ENCODE data around the gene NOXRED1.
A peak's percentile ranks its signal among the peaks of the same experiment; 100 is the strongest.

The NOXRED1 gene

DNA sequence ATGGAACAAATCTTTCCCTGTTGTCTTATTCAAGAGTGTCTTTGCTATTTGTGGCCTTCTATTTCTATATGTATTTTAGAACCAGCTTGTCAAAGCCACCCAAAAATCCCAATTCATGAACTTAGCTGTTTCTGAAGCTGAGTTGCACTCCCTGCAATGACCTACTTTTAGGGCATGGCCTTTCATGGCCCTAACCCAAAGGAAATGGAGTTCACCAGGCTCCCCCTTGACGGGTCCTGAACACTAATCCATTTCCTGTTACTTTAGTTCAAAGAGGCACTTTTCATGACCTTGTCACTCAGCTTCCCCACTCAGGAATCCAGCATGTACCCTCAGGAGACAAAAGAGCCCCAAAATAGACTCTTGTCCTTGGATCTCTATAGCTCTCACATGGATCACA, 54.0 kb downstream of the NOXRED1 start:
- DNase-seq (ENCODE audit: low read depth): peak; percentile 58
- TF ChIP-seq, protein P1, sequence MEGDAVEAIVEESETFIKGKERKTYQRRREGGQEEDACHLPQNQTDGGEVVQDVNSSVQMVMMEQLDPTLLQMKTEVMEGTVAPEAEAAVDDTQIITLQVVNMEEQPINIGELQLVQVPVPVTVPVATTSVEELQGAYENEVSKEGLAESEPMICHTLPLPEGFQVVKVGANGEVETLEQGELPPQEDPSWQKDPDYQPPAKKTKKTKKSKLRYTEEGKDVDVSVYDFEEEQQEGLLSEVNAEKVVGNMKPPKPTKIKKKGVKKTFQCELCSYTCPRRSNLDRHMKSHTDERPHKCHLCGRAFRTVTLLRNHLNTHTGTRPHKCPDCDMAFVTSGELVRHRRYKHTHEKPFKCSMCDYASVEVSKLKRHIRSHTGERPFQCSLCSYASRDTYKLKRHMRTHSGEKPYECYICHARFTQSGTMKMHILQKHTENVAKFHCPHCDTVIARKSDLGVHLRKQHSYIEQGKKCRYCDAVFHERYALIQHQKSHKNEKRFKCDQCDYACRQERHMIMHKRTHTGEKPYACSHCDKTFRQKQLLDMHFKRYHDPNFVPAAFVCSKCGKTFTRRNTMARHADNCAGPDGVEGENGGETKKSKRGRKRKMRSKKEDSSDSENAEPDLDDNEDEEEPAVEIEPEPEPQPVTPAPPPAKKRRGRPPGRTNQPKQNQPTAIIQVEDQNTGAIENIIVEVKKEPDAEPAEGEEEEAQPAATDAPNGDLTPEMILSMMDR (IDR thresholded peaks at IDR 0.05; ENCODE audit: insufficient read depth, low read depth, low read length, missing control alignments): no peak
- H3K4me3 ChIP-seq (ENCODE audit: low read depth, low read length): no peak overlapping the region

DNA sequence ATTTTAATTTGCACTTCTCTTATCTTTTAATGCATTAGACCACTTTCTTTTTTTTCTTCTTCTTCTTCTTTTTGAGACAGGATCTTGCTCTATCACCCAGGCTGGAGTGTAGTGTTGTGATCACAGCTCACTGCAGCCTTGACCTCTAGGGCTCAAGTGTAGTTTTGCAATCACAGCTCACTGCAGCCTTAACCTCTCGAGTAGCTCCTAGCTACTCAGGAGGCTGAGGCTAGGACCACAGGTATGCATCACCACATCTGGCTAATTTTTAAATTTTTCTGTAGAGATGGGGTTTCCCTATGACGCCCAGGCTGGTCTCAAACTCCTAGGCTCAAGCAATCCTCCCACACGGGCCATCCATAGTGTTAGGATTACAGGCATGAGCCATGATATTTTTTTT, 59.2 kb downstream of the NOXRED1 start:
- TF ChIP-seq, protein P1 (IDR thresholded peaks at IDR 0.05; ENCODE audit: insufficient read depth, low read depth, low read length, missing control alignments): no peak
- no peak overlapping the region for H3K4me3 ChIP-seq (ENCODE audit: low read depth, low read length)
- no peak for DNase-seq (ENCODE audit: low read depth)

DNA sequence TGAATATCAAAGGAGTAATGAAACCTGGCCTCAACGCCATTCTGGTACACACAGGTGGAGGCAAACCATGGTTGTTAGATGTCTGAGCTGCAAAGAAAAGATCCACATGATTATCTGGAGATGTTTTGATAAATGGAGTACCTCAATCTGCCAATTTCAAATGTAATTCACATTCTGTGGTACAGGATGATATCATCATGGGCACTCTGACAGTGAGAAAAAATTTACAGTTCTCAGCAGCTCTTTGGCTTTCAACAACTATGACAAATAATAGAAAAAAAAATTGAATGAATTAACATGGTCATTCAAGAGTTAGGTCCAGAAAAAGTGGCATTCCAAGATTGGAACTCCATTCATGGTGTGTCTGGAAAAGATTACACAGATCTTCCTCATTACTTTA, 63.7 kb downstream of the NOXRED1 start:
- TF ChIP-seq, protein P1 (IDR thresholded peaks at IDR 0.05; ENCODE audit: insufficient read depth, low read depth, low read length, missing control alignments): no peak
- no peak for DNase-seq (ENCODE audit: low read depth)
- no peak overlapping the region for H3K4me3 ChIP-seq (ENCODE audit: low read depth, low read length)

DNA sequence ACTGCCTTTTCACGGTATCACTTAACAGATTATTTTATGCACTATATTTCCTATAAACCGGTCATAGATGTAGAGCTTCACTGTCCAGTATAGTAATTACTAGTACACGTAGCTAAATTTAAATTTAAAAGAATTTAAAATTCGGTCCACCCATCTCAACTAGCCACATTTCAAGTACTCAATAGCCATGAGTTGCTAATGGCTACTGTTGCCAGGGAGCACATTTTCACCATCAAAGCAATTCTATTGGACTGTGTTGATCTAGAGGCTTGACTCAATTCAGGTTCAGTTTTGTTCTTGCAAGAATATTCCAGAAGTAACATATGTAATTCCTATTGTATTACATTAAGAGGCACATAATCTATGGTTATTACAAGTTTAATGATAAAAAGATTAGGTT, 66.4 kb downstream of the NOXRED1 start:
- TF ChIP-seq, protein P1 (IDR thresholded peaks at IDR 0.05; ENCODE audit: insufficient read depth, low read depth, low read length, missing control alignments): no peak
- no peak for DNase-seq (ENCODE audit: low read depth)
- no peak overlapping the region for H3K4me3 ChIP-seq (ENCODE audit: low read depth, low read length)

DNA sequence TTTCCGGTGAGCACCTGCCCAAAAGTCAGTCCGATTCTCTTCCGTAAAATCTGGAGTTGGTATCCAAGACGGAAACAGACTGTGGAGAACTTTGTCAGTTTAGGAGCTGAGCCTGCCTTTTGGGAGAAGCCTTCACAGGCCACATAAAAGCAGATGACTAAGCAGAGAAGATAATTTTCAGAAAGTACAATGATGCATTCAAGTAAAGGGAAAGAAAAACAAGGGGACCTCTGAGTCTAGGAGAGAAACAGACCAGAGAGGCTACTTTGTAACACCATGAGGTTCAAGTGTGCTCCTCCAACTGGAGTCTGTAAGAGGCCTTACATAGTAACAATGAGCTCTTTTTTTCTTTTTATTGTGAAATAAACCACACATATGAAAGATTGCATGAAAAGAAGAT, 67.5 kb downstream of the NOXRED1 start:
- TF ChIP-seq, protein P1 (IDR thresholded peaks at IDR 0.05; ENCODE audit: insufficient read depth, low read depth, low read length, missing control alignments): no peak
- H3K4me3 ChIP-seq (ENCODE audit: low read depth, low read length): no peak overlapping the region
- DNase-seq (ENCODE audit: low read depth): no peak

DNA sequence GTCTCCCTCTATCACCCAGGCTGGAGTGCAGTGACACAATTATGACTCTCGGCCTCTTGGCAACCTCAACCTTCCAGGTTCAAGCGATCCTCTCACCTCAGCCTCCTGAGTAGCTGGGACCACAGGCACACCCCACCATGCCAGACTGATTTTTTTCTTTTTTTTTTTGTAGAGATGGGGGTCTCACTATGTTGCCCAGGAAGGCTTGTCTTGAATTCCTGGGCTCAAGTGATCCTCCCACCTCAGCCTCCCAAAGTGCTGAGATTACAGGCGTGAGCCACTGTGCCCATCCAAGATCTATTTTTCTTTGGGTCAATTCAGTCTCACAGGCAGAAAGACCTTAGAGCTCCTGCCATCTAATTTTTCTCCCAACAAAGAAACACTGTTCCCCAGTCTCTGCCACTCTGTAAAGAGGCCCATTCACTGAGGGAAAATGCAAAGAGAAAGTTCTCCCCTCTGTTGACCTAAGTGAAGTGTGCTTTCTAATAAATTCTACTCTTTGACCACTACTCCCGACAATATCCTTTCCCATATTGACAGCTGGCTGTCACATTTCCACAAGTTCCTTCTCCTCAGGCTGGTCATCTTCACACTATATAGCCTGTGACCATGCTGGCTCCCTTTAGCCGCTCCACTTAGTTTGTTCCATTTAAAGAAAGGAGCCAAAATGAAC, 69.7 kb downstream of the NOXRED1 start:
- TF ChIP-seq, protein P1 (IDR thresholded peaks at IDR 0.05; ENCODE audit: insufficient read depth, low read depth, low read length, missing control alignments): no peak
- no peak overlapping the region for H3K4me3 ChIP-seq (ENCODE audit: low read depth, low read length)
- DNase-seq (ENCODE audit: low read depth): no peak

DNA sequence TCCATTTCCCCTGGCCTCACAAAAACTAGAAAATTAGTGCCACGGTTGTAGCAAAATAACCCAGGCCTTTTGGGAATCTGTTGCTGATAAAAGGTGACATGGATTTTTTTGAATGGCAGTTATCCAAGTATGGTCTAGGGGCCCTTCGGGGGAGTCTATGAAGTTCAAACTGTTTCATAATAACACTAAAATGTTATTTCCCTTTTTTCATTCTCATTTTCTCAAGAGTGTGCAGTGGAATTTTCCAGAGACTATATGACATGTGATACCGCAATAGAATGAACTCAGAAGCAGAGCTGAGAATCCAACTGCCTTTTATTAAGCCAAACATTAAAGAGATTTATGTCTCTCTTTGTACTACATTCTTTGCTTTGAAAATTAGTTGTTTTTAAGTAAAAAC, 75.6 kb downstream of the NOXRED1 start:
- DNase-seq (ENCODE audit: low read depth): no peak
- H3K4me3 ChIP-seq (ENCODE audit: low read depth, low read length): no peak overlapping the region
- TF ChIP-seq, protein P1 (IDR thresholded peaks at IDR 0.05; ENCODE audit: insufficient read depth, low read depth, low read length, missing control alignments): no peak
